HG03103 (cell line): ENCODE data around the gene OPN4.

ENCODE experiments used
- ATAC-seq: cut with Tn5 transposase; IDR thresholded peaks from one replicate; pipeline ENCODE4 v1.9.1; 2021; ENCODE audit warnings: low read depth; ENCODE audit not compliant: unreplicated experiment

OPN4 gene

GRCh38 chr10:86715836-86716235, 61.5 kb downstream of the OPN4 start:
- no peak for ATAC-seq
